Measurements from ENCODE around the gene ZNF324. TPM values are rescaled to one million over a fixed set of nuclear protein-coding genes. Genes with fewer than 3 reads are reported as not detected.

ZNF324 gene
- total and polyA plus RNA-seq, 3 donors from 2014 or later, result 7.8 to 24.8 (median 23.2) TPM

DNA sequence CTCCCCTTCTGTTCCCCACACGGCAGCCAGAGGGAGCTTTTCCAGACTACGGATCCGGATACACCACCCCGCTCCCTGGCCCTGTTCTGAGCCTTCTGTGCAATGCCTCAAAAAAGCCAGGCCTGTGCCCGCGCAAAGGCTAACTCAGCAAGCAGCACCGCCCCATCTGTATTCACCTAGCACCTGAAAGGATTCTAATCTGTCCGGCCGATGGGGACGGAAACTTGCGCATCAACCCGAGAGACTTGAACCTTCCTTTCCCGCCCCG is 52.1 kb downstream of the ZNF324 start:
- no peak for TF ChIP-seq POLR2A (IDR thresholded peaks at IDR 0.05)
- TF ChIP-seq, protein P1, sequence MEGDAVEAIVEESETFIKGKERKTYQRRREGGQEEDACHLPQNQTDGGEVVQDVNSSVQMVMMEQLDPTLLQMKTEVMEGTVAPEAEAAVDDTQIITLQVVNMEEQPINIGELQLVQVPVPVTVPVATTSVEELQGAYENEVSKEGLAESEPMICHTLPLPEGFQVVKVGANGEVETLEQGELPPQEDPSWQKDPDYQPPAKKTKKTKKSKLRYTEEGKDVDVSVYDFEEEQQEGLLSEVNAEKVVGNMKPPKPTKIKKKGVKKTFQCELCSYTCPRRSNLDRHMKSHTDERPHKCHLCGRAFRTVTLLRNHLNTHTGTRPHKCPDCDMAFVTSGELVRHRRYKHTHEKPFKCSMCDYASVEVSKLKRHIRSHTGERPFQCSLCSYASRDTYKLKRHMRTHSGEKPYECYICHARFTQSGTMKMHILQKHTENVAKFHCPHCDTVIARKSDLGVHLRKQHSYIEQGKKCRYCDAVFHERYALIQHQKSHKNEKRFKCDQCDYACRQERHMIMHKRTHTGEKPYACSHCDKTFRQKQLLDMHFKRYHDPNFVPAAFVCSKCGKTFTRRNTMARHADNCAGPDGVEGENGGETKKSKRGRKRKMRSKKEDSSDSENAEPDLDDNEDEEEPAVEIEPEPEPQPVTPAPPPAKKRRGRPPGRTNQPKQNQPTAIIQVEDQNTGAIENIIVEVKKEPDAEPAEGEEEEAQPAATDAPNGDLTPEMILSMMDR (IDR thresholded peaks at IDR 0.05), result peak in 1 of 3 experiments; percentile 56
- intact Hi-C loops (cut with DNase I; ENCODE audit: low total_unique reads), result no loop called here
- peak overlapping the region; percentile 81 to 94 for H3K4me3 ChIP-seq
- WGBS, 2 donors, result 0 to 1% methylated on average over 11 to 12 of the region's 14 CpGs
- DNase-seq, result peak; percentile 72
- no peaks in the 10 kb centered on the region for H3K9me3 ChIP-seq
- no peaks in the 10 kb centered on the region for H3K27me3 ChIP-seq
- H3K4me1 ChIP-seq, result peaks cover 19% of the 10 kb centered on the region
- peak overlapping the region; percentile 94 to 97 for H3K27ac ChIP-seq
- no peaks in the 10 kb centered on the region for H3K36me3 ChIP-seq (ENCODE audit: low read depth, missing control alignments)

DNA sequence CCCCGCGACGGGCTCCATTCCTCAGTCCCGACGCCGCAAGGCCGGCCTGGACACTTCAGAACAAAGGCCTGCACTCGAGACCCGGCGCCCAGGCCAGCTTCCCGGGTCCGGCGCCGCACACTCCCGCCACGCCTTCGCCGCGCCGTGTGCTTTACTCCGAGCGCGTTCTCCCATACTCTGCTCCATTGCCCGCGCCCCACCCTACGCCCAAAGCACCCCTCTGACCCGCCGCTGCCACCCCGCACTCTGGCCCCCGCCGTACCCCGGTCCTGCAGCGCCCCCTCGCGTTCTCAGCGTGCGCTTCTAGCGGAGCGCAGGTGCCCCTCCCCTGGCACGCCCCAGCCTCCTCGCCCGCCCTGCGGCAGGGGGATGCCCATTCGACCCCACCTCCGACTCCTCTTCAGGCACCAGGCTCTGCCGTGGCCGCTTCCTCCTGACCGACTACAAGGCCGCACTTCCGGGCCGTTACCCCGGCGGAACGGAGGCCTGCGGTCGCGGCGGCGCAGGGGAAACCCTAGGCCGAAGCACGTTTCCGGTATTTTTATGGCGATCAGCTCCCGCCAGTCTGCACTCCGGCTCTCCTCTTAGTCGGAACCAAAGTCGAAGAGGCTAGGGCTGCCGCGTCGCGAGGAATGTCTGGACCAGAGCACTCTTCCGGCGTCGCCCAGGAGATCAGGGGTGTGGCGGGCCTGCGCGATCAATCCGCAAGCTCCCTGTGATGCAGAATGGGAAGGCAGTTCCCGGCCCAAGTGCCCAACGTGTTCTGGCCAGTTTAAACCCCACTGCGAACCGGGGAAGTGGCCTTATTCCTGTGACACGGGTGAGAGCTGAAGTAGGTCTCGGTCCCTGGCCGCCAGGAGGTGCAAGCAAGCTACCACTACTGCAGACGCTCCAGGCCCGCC is 52.7 kb downstream of the ZNF324 start, which contains the start of gene ZBTB45:
TSS of gene ZBTB45 (minus strand) at position 456 of the 902 bp plus-strand sequence. CDS start 2,137 bp downstream, outside the sequence.
- intact Hi-C loops (cut with DNase I; ENCODE audit: low total_unique reads), result no loop called here
- WGBS, 2 donors, result 1% methylated on average over 38 to 76 of the region's 87 CpGs

DNA sequence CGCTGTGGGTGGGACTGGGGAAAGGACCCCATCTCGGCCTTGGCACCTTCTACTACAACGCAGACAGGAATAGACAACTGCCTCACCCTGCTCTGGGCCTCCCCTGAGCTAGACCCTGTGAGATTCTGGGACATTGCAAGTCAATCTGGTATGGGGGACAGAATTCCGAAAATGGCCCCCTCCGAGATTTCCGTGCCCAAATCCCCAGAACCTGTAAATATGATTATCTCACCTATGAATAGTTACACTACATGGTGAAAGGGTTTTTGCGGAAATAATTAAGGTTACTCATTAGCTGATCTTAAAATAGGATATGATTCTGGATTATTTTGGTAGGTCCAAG is 53.3 kb downstream of the ZNF324 start:
- intact Hi-C loops (cut with DNase I; ENCODE audit: low total_unique reads), result no loop called here
- no peak for DNase-seq
- Histone ChIP-seq H3K4me3 (peak overlapping the region; percentile 81 to 94), H3K27me3 (no peaks in the 10 kb centered on the region), H3K4me1 (peaks cover 19% of the 10 kb centered on the region), H3K27ac (peak overlapping the region; percentile 94 to 97), H3K9me3 (no peaks in the 10 kb centered on the region), H3K36me3 (ENCODE audit: low read depth, missing control alignments) (no peaks in the 10 kb centered on the region)
- TF ChIP-seq, protein P1 (IDR thresholded peaks at IDR 0.05), result no peak
- no peak for TF ChIP-seq POLR2A (IDR thresholded peaks at IDR 0.05)
- 2 to 8% methylated on average over 7 of the region's 7 CpGs for WGBS, 2 donors

More for the DNA sequence above, 52.7 kb downstream of the ZNF324 start, which contains the start of gene ZBTB45:
- TF ChIP-seq, protein P1 (IDR thresholded peaks at IDR 0.05), result peak; percentile 65 to 89 (median 85)
- no peak for TF ChIP-seq POLR2A (IDR thresholded peaks at IDR 0.05)
- Histone ChIP-seq H3K27ac (peak within 1 kb of the TSS; percentile 94 to 97), H3K4me3 (peak within 1 kb of the TSS; percentile 81 to 94), H3K27me3 (no peaks in the 10 kb centered on the region), H3K36me3 (ENCODE audit: low read depth, missing control alignments) (no peaks in the 10 kb centered on the region), H3K9me3 (no peaks in the 10 kb centered on the region), H3K4me1 (peaks cover 19% of the 10 kb centered on the region)
- DNase-seq, result peak; percentile 93

DNA sequence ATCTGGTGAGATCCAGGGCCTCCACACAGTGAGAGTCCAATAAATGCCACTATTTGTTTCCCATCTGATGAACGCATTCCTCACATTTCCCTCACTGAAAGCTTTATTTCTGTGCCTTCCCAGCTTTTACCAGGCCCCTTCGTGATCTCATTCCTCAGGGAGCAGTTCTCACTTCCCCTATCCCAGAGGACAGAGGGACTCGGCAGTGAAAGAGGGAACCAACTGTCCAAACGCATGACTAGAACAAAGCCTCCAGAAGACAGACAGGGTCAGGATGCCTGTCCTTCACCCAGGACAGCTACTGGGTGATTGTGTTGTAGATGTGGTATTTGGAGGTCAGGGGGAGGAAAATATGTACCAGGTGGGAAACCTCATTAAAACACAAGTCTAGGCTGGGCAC is 54.8 kb downstream of the ZNF324 start:
- no peak for TF ChIP-seq POLR2A (IDR thresholded peaks at IDR 0.05)
- TF ChIP-seq, protein P1 (IDR thresholded peaks at IDR 0.05), result no peak
- WGBS, 2 donors, result 66 to 67% methylated on average over 4 of the region's 4 CpGs
- Histone ChIP-seq H3K4me3 (no peak overlapping the region), H3K9me3 (no peaks in the 10 kb centered on the region), H3K36me3 (ENCODE audit: low read depth, missing control alignments) (no peaks in the 10 kb centered on the region), H3K27me3 (no peaks in the 10 kb centered on the region), H3K27ac (no peak overlapping the region), H3K4me1 (peaks cover 19% of the 10 kb centered on the region)
- intact Hi-C loops (cut with DNase I; ENCODE audit: low total_unique reads), result no loop called here
- DNase-seq, result no peak
